Measurements from ENCODE around the gene ANKRD24. TPM values are rescaled to one million over a fixed set of nuclear protein-coding genes. Genes with fewer than 3 reads are reported as not detected.

Gene ANKRD24
- total and polyA plus RNA-seq, 2 experiments from 2014 or later = 3.7 to 18.0 TPM

DNA sequence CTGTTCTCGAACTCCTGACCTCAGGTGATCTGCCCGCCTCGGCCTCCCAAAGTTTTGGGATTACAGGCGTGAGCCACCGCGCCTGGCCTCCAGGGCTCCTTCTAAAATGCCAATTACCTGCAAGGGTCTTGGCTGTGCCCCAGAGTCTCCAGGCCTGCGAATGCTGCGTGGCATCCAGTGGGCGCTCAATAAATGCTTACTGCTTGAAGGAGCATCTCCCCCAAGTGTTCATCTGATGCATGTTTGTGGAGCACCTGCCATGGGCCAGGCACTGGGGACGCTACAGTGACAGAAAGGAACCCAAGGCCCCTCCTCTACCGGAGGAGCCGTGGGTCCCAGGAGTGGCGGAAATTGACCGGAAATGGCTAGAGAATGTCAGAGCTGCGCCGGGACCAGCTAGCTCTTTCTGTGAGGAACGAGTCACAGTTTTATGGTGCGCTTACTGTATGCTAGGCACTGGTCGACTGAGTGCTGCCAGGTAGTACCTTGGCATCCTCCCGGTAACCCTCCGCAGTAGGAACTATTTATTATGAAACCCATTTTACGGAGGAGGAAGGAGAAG is 14.2 kb downstream of the ANKRD24 start:
- peaks cover 8% of the 10 kb centered on the region; the same call in 1 of the 3 replicates for H3K36me3 Mint-ChIP-seq (ENCODE audit: low read depth)
- no peaks in the 10 kb centered on the region for H3K79me2 ChIP-seq (replicated peaks; ENCODE audit: insufficient read depth)
- peak overlapping the region; percentile 79 for H3K4me3 Mint-ChIP-seq
- no peaks in the 10 kb centered on the region for H3K36me3 ChIP-seq (ENCODE audit: insufficient read depth)
- H2AFZ ChIP-seq = no peak overlapping the region
- peaks cover 6% of the 10 kb centered on the region; the same call in 1 of the 2 replicates for H3K27me3 ChIP-seq (ENCODE audit: insufficient read depth)
- no peak for TF ChIP-seq NANOG (IDR thresholded peaks at IDR 0.05; ENCODE audit: borderline replicate concordance)
- peaks cover 11% of the 10 kb centered on the region for H3K9me3 Mint-ChIP-seq
- H3F3A ChIP-seq (replicated peaks; ENCODE audit: low read depth) = peaks cover 14% of the 10 kb centered on the region
- peaks cover 3% of the 10 kb centered on the region; the same call in 1 of the 2 replicates for H3K4me1 ChIP-seq (ENCODE audit: insufficient read depth)
- ATAC-seq = no peak
- no peak overlapping the region for H3K4me3 ChIP-seq
- no peak overlapping the region for H3K27ac ChIP-seq (ENCODE audit: low read depth)
- no peak overlapping the region for H3K27ac Mint-ChIP-seq
- peaks cover 5% of the 10 kb centered on the region for H3K9me2 ChIP-seq (ENCODE audit: insufficient read depth)
- peaks cover 24% of the 10 kb centered on the region for H3K27me3 Mint-ChIP-seq (ENCODE audit: insufficient read depth, low read depth, poor library complexity)
- peaks cover 23% of the 10 kb centered on the region for H3K4me1 Mint-ChIP-seq
- H3K4me2 ChIP-seq = no peak overlapping the region
- no peaks in the 10 kb centered on the region for H4K20me1 ChIP-seq (replicated peaks; ENCODE audit: insufficient read depth)
- DNase-seq (ENCODE audit: low spot score) = peak; percentile 56

DNA sequence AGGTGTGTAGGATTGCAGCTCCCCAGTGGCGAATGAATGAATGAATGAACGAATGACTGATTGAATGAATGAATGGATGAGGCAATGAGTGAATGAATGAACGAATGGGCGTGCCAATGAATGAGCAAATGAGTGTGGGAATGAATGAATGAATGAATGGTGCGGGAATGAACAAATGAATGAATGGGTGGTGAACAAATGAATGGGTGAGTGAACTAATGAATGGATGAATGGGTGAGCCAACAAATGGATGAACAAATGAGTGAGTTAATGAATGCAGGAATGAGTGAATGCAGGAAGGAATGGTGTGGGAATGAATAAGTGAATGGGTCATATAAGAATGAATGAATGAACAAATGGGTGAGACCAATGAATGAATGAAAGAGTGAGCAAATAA is 14.7 kb downstream of the ANKRD24 start:
- no peaks in the 10 kb centered on the region for H3K36me3 ChIP-seq (ENCODE audit: insufficient read depth)
- no peak overlapping the region for H2AFZ ChIP-seq
- peaks cover 6% of the 10 kb centered on the region; the same call in 1 of the 2 replicates for H3K27me3 ChIP-seq (ENCODE audit: insufficient read depth)
- ATAC-seq (no peak), DNase-seq (ENCODE audit: low spot score) (no peak)
- H3K79me2 ChIP-seq (replicated peaks; ENCODE audit: insufficient read depth) = no peaks in the 10 kb centered on the region
- Mint-ChIP-seq H3K27me3 (ENCODE audit: insufficient read depth, low read depth, poor library complexity) (peaks cover 24% of the 10 kb centered on the region), H3K27ac (no peak overlapping the region), H3K36me3 (ENCODE audit: low read depth) (peaks cover 8% of the 10 kb centered on the region; the same call in 1 of the 3 replicates), H3K4me3 (peak overlapping the region; percentile 79), H3K4me1 (peaks cover 23% of the 10 kb centered on the region), H3K9me3 (peaks cover 11% of the 10 kb centered on the region)
- peaks cover 14% of the 10 kb centered on the region for H3F3A ChIP-seq (replicated peaks; ENCODE audit: low read depth)
- no peak overlapping the region for H3K27ac ChIP-seq (ENCODE audit: low read depth)
- peaks cover 5% of the 10 kb centered on the region for H3K9me2 ChIP-seq (ENCODE audit: insufficient read depth)
- no peak overlapping the region for H3K4me2 ChIP-seq
- peak overlapping the region; percentile 81; the same call in 1 of the 2 replicates for H3K4me3 ChIP-seq
- peaks cover 3% of the 10 kb centered on the region; the same call in 1 of the 2 replicates for H3K4me1 ChIP-seq (ENCODE audit: insufficient read depth)
- H4K20me1 ChIP-seq (replicated peaks; ENCODE audit: insufficient read depth) = no peaks in the 10 kb centered on the region
- TF ChIP-seq ZNF331 (CRISPR knock-in tag; IDR thresholded peaks at IDR 0.05; ENCODE audit: low read depth) = no peak
- no peak for TF ChIP-seq EZH2 (IDR thresholded peaks at IDR 0.05; ENCODE audit: low read depth, unreplicated experiment)
- TF ChIP-seq, protein P1, sequence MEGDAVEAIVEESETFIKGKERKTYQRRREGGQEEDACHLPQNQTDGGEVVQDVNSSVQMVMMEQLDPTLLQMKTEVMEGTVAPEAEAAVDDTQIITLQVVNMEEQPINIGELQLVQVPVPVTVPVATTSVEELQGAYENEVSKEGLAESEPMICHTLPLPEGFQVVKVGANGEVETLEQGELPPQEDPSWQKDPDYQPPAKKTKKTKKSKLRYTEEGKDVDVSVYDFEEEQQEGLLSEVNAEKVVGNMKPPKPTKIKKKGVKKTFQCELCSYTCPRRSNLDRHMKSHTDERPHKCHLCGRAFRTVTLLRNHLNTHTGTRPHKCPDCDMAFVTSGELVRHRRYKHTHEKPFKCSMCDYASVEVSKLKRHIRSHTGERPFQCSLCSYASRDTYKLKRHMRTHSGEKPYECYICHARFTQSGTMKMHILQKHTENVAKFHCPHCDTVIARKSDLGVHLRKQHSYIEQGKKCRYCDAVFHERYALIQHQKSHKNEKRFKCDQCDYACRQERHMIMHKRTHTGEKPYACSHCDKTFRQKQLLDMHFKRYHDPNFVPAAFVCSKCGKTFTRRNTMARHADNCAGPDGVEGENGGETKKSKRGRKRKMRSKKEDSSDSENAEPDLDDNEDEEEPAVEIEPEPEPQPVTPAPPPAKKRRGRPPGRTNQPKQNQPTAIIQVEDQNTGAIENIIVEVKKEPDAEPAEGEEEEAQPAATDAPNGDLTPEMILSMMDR (conservative IDR thresholded peaks at IDR 0.05; ENCODE audit: low read depth in 2 of 2) = no peak
- no peak for TF ChIP-seq JUNB (IDR thresholded peaks at IDR 0.05; ENCODE audit: unreplicated experiment)
- no peak for TF ChIP-seq POLR2AphosphoS5 (IDR thresholded peaks at IDR 0.05; ENCODE audit: low read depth)
- TF ChIP-seq, protein P2, sequence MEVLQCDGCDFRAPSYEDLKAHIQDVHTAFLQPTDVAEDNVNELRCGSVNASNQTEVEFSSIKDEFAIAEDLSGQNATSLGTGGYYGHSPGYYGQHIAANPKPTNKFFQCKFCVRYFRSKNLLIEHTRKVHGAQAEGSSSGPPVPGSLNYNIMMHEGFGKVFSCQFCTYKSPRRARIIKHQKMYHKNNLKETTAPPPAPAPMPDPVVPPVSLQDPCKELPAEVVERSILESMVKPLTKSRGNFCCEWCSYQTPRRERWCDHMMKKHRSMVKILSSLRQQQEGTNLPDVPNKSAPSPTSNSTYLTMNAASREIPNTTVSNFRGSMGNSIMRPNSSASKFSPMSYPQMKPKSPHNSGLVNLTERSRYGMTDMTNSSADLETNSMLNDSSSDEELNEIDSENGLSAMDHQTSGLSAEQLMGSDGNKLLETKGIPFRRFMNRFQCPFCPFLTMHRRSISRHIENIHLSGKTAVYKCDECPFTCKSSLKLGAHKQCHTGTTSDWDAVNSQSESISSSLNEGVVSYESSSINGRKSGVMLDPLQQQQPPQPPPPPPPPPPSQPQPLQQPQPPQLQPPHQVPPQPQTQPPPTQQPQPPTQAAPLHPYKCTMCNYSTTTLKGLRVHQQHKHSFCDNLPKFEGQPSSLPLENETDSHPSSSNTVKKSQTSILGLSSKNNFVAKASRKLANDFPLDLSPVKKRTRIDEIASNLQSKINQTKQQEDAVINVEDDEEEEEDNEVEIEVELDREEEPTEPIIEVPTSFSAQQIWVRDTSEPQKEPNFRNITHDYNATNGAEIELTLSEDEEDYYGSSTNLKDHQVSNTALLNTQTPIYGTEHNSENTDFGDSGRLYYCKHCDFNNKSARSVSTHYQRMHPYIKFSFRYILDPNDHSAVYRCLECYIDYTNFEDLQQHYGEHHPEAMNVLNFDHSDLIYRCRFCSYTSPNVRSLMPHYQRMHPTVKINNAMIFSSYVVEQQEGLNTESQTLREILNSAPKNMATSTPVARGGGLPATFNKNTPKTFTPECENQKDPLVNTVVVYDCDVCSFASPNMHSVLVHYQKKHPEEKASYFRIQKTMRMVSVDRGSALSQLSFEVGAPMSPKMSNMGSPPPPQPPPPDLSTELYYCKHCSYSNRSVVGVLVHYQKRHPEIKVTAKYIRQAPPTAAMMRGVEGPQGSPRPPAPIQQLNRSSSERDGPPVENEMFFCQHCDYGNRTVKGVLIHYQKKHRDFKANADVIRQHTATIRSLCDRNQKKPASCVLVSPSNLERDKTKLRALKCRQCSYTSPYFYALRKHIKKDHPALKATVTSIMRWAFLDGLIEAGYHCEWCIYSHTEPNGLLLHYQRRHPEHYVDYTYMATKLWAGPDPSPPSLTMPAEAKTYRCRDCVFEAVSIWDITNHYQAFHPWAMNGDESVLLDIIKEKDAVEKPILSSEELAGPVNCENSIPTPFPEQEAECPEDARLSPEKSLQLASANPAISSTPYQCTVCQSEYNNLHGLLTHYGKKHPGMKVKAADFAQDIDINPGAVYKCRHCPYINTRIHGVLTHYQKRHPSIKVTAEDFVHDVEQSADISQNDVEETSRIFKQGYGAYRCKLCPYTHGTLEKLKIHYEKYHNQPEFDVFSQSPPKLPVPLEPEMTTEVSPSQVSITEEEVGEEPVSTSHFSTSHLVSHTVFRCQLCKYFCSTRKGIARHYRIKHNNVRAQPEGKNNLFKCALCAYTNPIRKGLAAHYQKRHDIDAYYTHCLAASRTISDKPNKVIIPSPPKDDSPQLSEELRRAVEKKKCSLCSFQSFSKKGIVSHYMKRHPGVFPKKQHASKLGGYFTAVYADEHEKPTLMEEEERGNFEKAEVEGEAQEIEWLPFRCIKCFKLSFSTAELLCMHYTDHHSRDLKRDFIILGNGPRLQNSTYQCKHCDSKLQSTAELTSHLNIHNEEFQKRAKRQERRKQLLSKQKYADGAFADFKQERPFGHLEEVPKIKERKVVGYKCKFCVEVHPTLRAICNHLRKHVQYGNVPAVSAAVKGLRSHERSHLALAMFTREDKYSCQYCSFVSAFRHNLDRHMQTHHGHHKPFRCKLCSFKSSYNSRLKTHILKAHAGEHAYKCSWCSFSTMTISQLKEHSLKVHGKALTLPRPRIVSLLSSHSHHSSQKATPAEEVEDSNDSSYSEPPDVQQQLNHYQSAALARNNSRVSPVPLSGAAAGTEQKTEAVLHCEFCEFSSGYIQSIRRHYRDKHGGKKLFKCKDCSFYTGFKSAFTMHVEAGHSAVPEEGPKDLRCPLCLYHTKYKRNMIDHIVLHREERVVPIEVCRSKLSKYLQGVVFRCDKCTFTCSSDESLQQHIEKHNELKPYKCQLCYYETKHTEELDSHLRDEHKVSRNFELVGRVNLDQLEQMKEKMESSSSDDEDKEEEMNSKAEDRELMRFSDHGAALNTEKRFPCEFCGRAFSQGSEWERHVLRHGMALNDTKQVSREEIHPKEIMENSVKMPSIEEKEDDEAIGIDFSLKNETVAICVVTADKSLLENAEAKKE (CRISPR knock-in tag; IDR thresholded peaks at IDR 0.05) = no peak
- TF ChIP-seq ZNF114 (CRISPR knock-in tag; IDR thresholded peaks at IDR 0.05) = no peak
- TF ChIP-seq, protein P3, sequence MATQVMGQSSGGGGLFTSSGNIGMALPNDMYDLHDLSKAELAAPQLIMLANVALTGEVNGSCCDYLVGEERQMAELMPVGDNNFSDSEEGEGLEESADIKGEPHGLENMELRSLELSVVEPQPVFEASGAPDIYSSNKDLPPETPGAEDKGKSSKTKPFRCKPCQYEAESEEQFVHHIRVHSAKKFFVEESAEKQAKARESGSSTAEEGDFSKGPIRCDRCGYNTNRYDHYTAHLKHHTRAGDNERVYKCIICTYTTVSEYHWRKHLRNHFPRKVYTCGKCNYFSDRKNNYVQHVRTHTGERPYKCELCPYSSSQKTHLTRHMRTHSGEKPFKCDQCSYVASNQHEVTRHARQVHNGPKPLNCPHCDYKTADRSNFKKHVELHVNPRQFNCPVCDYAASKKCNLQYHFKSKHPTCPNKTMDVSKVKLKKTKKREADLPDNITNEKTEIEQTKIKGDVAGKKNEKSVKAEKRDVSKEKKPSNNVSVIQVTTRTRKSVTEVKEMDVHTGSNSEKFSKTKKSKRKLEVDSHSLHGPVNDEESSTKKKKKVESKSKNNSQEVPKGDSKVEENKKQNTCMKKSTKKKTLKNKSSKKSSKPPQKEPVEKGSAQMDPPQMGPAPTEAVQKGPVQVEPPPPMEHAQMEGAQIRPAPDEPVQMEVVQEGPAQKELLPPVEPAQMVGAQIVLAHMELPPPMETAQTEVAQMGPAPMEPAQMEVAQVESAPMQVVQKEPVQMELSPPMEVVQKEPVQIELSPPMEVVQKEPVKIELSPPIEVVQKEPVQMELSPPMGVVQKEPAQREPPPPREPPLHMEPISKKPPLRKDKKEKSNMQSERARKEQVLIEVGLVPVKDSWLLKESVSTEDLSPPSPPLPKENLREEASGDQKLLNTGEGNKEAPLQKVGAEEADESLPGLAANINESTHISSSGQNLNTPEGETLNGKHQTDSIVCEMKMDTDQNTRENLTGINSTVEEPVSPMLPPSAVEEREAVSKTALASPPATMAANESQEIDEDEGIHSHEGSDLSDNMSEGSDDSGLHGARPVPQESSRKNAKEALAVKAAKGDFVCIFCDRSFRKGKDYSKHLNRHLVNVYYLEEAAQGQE (IDR thresholded peaks at IDR 0.05; ENCODE audit: unreplicated experiment) = no peak
